Thyroid gland (tissue), 4 donors: ENCODE data around the gene NPC1L1. TPM values are rescaled to one million over a fixed set of nuclear protein-coding genes. Genes with fewer than 3 reads are reported as not detected.

Source experiments
- DNase-seq, 2 donors: peaks; one replicate each; pipeline ENCODE4 v3.0.0-alpha.2; 2019
- H3K27ac ChIP-seq, 3 donors: fragments of 200-600 bp; sonication (generic); 1 replicate in 2 of 3; 2 replicates in 1 of 3; pipeline ENCODE4 v1.5.1; 2016 to 2019; ENCODE audit warnings: mild to moderate bottlenecking in 1 of 3, moderate library complexity in 1 of 3
- H3K27me3 ChIP-seq: fragments of 200-600 bp; sonication (generic); one replicate; pipeline ENCODE4 v1.5.1; 2019
- H3K36me3 ChIP-seq, 2 donors: fragments of 200-600 bp; sonication (generic); one replicate each; pipeline ENCODE4 v1.5.1; 2016 to 2019
- H3K4me1 ChIP-seq, 2 donors: fragments of 200-600 bp; sonication (generic); one replicate each; pipeline ENCODE4 v1.5.1; 2017 to 2019
- H3K4me3 ChIP-seq, 3 donors: fragments of 200-600 bp; sonication (generic); replicated peaks in 1 of 3; 1 replicate in 2 of 3; 2 replicates in 1 of 3; pipeline ENCODE4 v1.5.1; 2016; ENCODE audit warnings: mild to moderate bottlenecking in 1 of 3
- H3K9me3 ChIP-seq: fragments of 200-600 bp; sonication (generic); one replicate; pipeline ENCODE4 v1.5.1; 2017
- CTCF ChIP-seq, 6 experiments: fragments of 200-600 bp in 3 of 6; fragments of 450-650 bp in 3 of 6; sonication (generic) in 3 of 6; IDR thresholded peaks; one replicate each; pipeline ENCODE4 v1.5.1; 2016 to 2019; ENCODE audit warnings: antibody characterized with exemption in 6 of 6, mild to moderate bottlenecking in 2 of 6, inconsistent platforms in 1 of 6, moderate library complexity in 1 of 6
- POLR2A ChIP-seq, 2 donors: fragments of 450-650 bp; IDR thresholded peaks; one replicate each; pipeline ENCODE4 v1.6.1; 2017; ENCODE audit warnings: antibody characterized with exemption in 2 of 2, mild to moderate bottlenecking in 2 of 2, moderate library complexity in 1 of 2
- WGBS, 2 donors: methylation state at CpG; one replicate each; pipeline ENCODE4 v1.1.5; 2017; 5-methylcytosine and 5-hydroxymethylcytosine counted together
- intact Hi-C: fragments of 100-400 bp; cut with DNase I; formaldehyde crosslinking; loops from one replicate; pipeline ENCODE4 v1.15.1; 2023
- total RNA-seq, 4 donors: library from RNA; depleted of rRNA; stranded (reverse); fragments of >200 nt; gene quantifications; one replicate each; pipeline ENCODE4 v1.2.3, GENCODE V29; 2016

The NPC1L1 gene
- total RNA-seq, 4 donors from 2014 or later = not detected

GRCh38 chr7:44521347-44522095, 19.6 kb downstream of the NPC1L1 start:
- 84% methylated on average over 14 to 15 of the region's 15 CpGs for WGBS, 2 donors
- no peak for TF ChIP-seq CTCF (IDR thresholded peaks at IDR 0.05)
- TF ChIP-seq POLR2A (IDR thresholded peaks at IDR 0.05) = no peak
- H3K4me3 ChIP-seq = no peak overlapping the region
- H3K27ac ChIP-seq = no peak overlapping the region
- no peaks in the 10 kb centered on the region for H3K27me3 ChIP-seq
- no peak for DNase-seq
- no peaks in the 10 kb centered on the region for H3K4me1 ChIP-seq
- no peaks in the 10 kb centered on the region for H3K9me3 ChIP-seq
- intact Hi-C loops = no loop called here
- no peaks in the 10 kb centered on the region for H3K36me3 ChIP-seq

- Histone ChIP-seq H3K9me3 (no peaks in the 10 kb centered on the region), H3K36me3 (no peaks in the 10 kb centered on the region), H3K4me1 (no peaks in the 10 kb centered on the region), H3K27ac (no peak overlapping the region), H3K27me3 (no peaks in the 10 kb centered on the region), H3K4me3 (no peak overlapping the region)
- DNase-seq = no peak
- intact Hi-C loops = no loop called here
- 91 to 92% methylated on average over 5 of the region's 5 CpGs for WGBS, 2 donors
- TF ChIP-seq CTCF (IDR thresholded peaks at IDR 0.05) (no peak), POLR2A (IDR thresholded peaks at IDR 0.05) (no peak)
Observed at GRCh38 chr7:44520574-44520973, 20.6 kb downstream of the NPC1L1 start.

- no peak overlapping the region for H3K4me3 ChIP-seq
- no peaks in the 10 kb centered on the region for H3K9me3 ChIP-seq
- DNase-seq = no peak
- no peaks in the 10 kb centered on the region for H3K27me3 ChIP-seq
- no peak for TF ChIP-seq CTCF (IDR thresholded peaks at IDR 0.05)
- TF ChIP-seq POLR2A (IDR thresholded peaks at IDR 0.05) = no peak
- WGBS, 2 donors = 78 to 84% methylated on average over 7 of the region's 7 CpGs
- no peaks in the 10 kb centered on the region for H3K4me1 ChIP-seq
- intact Hi-C loops = no loop called here
- H3K36me3 ChIP-seq = no peaks in the 10 kb centered on the region
- H3K27ac ChIP-seq = no peak overlapping the region
Observed at GRCh38 chr7:44519546-44519945, 21.6 kb downstream of the NPC1L1 start.

GRCh38 chr7:44518761-44519160, 22.4 kb downstream of the NPC1L1 start:
- no peak for TF ChIP-seq CTCF (IDR thresholded peaks at IDR 0.05)
- no peak for TF ChIP-seq POLR2A (IDR thresholded peaks at IDR 0.05)
- no peaks in the 10 kb centered on the region for H3K27me3 ChIP-seq
- 73 to 84% methylated on average over 3 of the region's 3 CpGs for WGBS, 2 donors

GRCh38 chr7:44517175-44517574, 24.0 kb downstream of the NPC1L1 start:
- 91 to 97% methylated on average over 6 to 8 of the region's 8 CpGs for WGBS, 2 donors
- intact Hi-C loops = no loop called here
- Histone ChIP-seq H3K27me3 (no peaks in the 10 kb centered on the region), H3K36me3 (no peaks in the 10 kb centered on the region), H3K4me1 (no peaks in the 10 kb centered on the region), H3K9me3 (no peaks in the 10 kb centered on the region), H3K27ac (no peak overlapping the region), H3K4me3 (no peak overlapping the region)
- TF ChIP-seq POLR2A (IDR thresholded peaks at IDR 0.05) (no peak), CTCF (IDR thresholded peaks at IDR 0.05) (no peak)
- no peak for DNase-seq

More at GRCh38 chr7:44518761-44519160, 22.4 kb downstream of the NPC1L1 start:
- Histone ChIP-seq H3K4me1 (no peaks in the 10 kb centered on the region), H3K27ac (no peak overlapping the region), H3K4me3 (no peak overlapping the region), H3K36me3 (no peaks in the 10 kb centered on the region), H3K9me3 (no peaks in the 10 kb centered on the region)
- DNase-seq = no peak
- intact Hi-C loops = no loop called here
